ENCODE measurements around the gene MAGED1. TPM values are rescaled to one million over a fixed set of nuclear protein-coding genes. Genes with fewer than 3 reads are reported as not detected.
A peak's percentile ranks its signal among the peaks of the same experiment; 100 is the strongest.
"Not testable (repeated sequence)": the region's sequence is repeated elsewhere in the genome, so short reads cannot be mapped to it uniquely, and the experiment has no call there.

MAGED1 gene
- total and polyA plus RNA-seq, 2 donors (not counting 1 experiment from before 2014, with no cell fraction given), result 28.3 to 29.1 TPM

DNA sequence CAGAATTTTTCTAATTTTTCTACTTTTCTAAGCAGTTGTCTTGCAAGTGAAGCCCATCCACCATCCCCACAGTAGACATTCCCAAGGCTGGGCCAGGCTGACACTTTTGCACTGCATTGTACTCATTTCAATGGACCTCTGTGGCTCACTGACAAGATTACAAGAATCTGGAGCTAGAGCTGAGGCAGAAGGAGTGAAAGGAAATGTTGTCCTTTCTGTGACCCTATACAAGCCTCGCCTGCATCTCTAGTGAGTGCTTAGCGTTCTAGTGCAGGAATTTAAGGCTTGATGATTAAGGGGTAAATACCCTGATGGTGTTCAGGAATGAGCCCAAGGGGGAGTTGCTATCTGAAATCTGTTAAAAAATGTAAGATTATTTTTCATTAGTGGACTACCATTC, 6.3 kb downstream of the MAGED1 start:
- Histone ChIP-seq H3K4me2 (replicated peaks; ENCODE audit: low read depth, low read length, poor library complexity, severe bottlenecking) (no peak overlapping the region), H4K20me1 (ENCODE audit: control insufficient read depth, insufficient read depth, low read length, poor library complexity, severe bottlenecking) (no peaks in the 10 kb centered on the region), H3K9ac (ENCODE audit: low read length) (no peak overlapping the region), H3K36me3 (replicated peaks in 1 of 2; ENCODE audit: control extremely low read depth in 1 of 2, control insufficient read depth in 1 of 2, extremely low read depth in 1 of 2, insufficient read depth in 2 of 2, low read length in 1 of 2) (peaks cover 0 to 13% of the 10 kb centered on the region in 2 experiments), H3K27me3 (replicated peaks in 1 of 4; ENCODE audit: control extremely low read depth in 1 of 4, control insufficient read depth in 3 of 4, insufficient read depth in 4 of 4, low read length in 3 of 4) (no peaks in the 10 kb centered on the region), H3K27ac (ENCODE audit: low read length in 2 of 2) (no peak overlapping the region), H2AFZ (ENCODE audit: insufficient read depth, low read depth, low read length, poor library complexity, severe bottlenecking) (no peak overlapping the region), H3K4me3 (ENCODE audit: control extremely low read depth in 1 of 5, extremely low read depth in 1 of 5, insufficient read depth in 1 of 5, low read depth in 2 of 5, low read length in 4 of 5) (no peak overlapping the region), H3K9me3 (ENCODE audit: control extremely low read depth in 1 of 3, control insufficient read depth in 2 of 3, insufficient read depth in 1 of 3, low read length in 2 of 3) (no peaks in the 10 kb centered on the region), H3K79me2 (ENCODE audit: control insufficient read depth, insufficient read depth, low read length) (no peaks in the 10 kb centered on the region), H3K4me1 (ENCODE audit: control insufficient read depth in 2 of 2, insufficient read depth in 2 of 2, low read length in 2 of 2) (peaks cover 4 to 7% of the 10 kb centered on the region in 2 donors)
- peaks cover 4% of the 10 kb centered on the region for H3K4me1 Mint-ChIP-seq
- ChIA-PET CTCF (interaction anchor here (0.7 kb wide), 1 partner anchor 11 kb away, joined by 3 read pairs; no protein-coding TSS in a partner anchor), POLR2A (no interaction called here)
- H3K27ac Mint-ChIP-seq, result no peak overlapping the region
- intact Hi-C loops (cut with micrococcal nuclease), result no loop called here
- H3K4me3 Mint-ChIP-seq, result no peak overlapping the region
- no peak for ATAC-seq (ENCODE audit: low read depth)
- WGBS (ENCODE audit: insufficient coverage), result 95% methylated on average over 2 of the region's 2 CpGs
- no peaks in the 10 kb centered on the region for H3K27me3 Mint-ChIP-seq
- no peak for DNase-seq
- H3K9me3 Mint-ChIP-seq (ENCODE audit: insufficient read depth), result no peaks in the 10 kb centered on the region
- no peak for TF ChIP-seq EZH2 (IDR thresholded peaks at IDR 0.05; ENCODE audit: borderline replicate concordance, insufficient read depth, low read depth, low read length, poor library complexity, severe bottlenecking)
- TF ChIP-seq, protein P1, sequence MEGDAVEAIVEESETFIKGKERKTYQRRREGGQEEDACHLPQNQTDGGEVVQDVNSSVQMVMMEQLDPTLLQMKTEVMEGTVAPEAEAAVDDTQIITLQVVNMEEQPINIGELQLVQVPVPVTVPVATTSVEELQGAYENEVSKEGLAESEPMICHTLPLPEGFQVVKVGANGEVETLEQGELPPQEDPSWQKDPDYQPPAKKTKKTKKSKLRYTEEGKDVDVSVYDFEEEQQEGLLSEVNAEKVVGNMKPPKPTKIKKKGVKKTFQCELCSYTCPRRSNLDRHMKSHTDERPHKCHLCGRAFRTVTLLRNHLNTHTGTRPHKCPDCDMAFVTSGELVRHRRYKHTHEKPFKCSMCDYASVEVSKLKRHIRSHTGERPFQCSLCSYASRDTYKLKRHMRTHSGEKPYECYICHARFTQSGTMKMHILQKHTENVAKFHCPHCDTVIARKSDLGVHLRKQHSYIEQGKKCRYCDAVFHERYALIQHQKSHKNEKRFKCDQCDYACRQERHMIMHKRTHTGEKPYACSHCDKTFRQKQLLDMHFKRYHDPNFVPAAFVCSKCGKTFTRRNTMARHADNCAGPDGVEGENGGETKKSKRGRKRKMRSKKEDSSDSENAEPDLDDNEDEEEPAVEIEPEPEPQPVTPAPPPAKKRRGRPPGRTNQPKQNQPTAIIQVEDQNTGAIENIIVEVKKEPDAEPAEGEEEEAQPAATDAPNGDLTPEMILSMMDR (IDR thresholded peaks at IDR 0.05), result no peak

DNA sequence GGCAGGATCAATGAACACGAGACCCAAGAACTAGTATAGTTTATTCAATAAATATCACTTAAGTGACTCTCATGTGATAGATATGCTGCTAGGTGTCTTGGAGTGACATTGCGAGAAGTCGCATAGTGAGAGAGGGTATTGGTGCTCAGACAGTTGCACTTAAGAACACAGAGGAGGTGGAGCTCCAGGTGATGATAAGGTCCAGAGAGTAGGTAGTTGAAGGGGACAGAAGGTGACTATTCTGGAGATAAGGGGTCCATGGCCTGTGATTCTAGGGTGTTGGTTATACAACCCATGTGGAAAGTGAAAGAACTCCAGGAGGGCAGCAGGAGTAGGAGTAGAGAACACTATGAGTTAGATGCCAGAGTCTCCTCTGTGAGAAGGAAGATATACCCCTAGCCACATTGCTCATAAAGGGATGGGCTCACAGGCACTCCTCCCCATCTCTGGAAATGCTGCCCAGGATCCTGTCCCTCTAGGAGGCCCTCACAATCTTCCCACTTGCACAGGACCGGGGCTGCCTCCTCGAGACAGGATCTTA, 9.2 kb downstream of the MAGED1 start:
- H3K4me3 Mint-ChIP-seq, result no peak overlapping the region
- CTCF ChIA-PET, result no interaction called here
- Histone ChIP-seq H3K27ac (ENCODE audit: low read length in 2 of 2) (no peak overlapping the region), H3K4me2 (replicated peaks; ENCODE audit: low read depth, low read length, poor library complexity, severe bottlenecking) (no peak overlapping the region), H3K79me2 (ENCODE audit: control insufficient read depth, insufficient read depth, low read length) (no peaks in the 10 kb centered on the region), H3K4me3 (ENCODE audit: control extremely low read depth in 1 of 5, extremely low read depth in 1 of 5, insufficient read depth in 1 of 5, low read depth in 2 of 5, low read length in 4 of 5) (no peak overlapping the region), H3K9ac (ENCODE audit: low read length) (no peak overlapping the region), H3K27me3 (replicated peaks in 1 of 4; ENCODE audit: control extremely low read depth in 1 of 4, control insufficient read depth in 3 of 4, insufficient read depth in 4 of 4, low read length in 3 of 4) (no peaks in the 10 kb centered on the region), H4K20me1 (ENCODE audit: control insufficient read depth, insufficient read depth, low read length, poor library complexity, severe bottlenecking) (no peaks in the 10 kb centered on the region), H3K36me3 (replicated peaks in 1 of 2; ENCODE audit: control extremely low read depth in 1 of 2, control insufficient read depth in 1 of 2, extremely low read depth in 1 of 2, insufficient read depth in 2 of 2, low read length in 1 of 2) (peaks cover 0 to 13% of the 10 kb centered on the region in 2 experiments), H3K9me3 (ENCODE audit: control extremely low read depth in 1 of 3, control insufficient read depth in 2 of 3, insufficient read depth in 1 of 3, low read length in 2 of 3) (no peaks in the 10 kb centered on the region), H2AFZ (ENCODE audit: insufficient read depth, low read depth, low read length, poor library complexity, severe bottlenecking) (no peak overlapping the region), H3K4me1 (ENCODE audit: control insufficient read depth in 2 of 2, insufficient read depth in 2 of 2, low read length in 2 of 2) (no peaks in the 10 kb centered on the region)
- POLR2A ChIA-PET, result no interaction called here
- ATAC-seq (ENCODE audit: low read depth) (no peak), DNase-seq (no peak)
- no peaks in the 10 kb centered on the region for H3K27me3 Mint-ChIP-seq
- no peak for TF ChIP-seq EZH2 (IDR thresholded peaks at IDR 0.05; ENCODE audit: borderline replicate concordance, insufficient read depth, low read depth, low read length, poor library complexity, severe bottlenecking)
- TF ChIP-seq, protein P1 (IDR thresholded peaks at IDR 0.05), result no peak
- peak overlapping the region; percentile 22 for H3K27ac Mint-ChIP-seq
- H3K9me3 Mint-ChIP-seq (ENCODE audit: insufficient read depth), result no peaks in the 10 kb centered on the region
- intact Hi-C loops (cut with micrococcal nuclease), result no loop called here
- no peaks in the 10 kb centered on the region for H3K4me1 Mint-ChIP-seq
- WGBS (ENCODE audit: insufficient coverage), result no CpG with 5 or more reads among the region's 5 CpGs

GRCh38 chrX:51905152-51905551, 11.7 kb downstream of the MAGED1 start:
- H3K9me3 Mint-ChIP-seq (ENCODE audit: insufficient read depth); H3K79me2 ChIP-seq (ENCODE audit: control insufficient read depth, insufficient read depth, low read length); CTCF ChIA-PET; H3K27me3 ChIP-seq (replicated peaks in 1 of 4; ENCODE audit: control extremely low read depth in 1 of 4, control insufficient read depth in 3 of 4, insufficient read depth in 4 of 4, low read length in 3 of 4); H3K4me3 ChIP-seq (ENCODE audit: control extremely low read depth in 1 of 5, extremely low read depth in 1 of 5, insufficient read depth in 1 of 5, low read depth in 2 of 5, low read length in 4 of 5); H3K27ac ChIP-seq (ENCODE audit: low read length in 2 of 2); ATAC-seq (ENCODE audit: low read depth); H3K4me2 ChIP-seq (replicated peaks; ENCODE audit: low read depth, low read length, poor library complexity, severe bottlenecking); POLR2A ChIA-PET; H3K9me3 ChIP-seq (ENCODE audit: control extremely low read depth in 1 of 3, control insufficient read depth in 2 of 3, insufficient read depth in 1 of 3, low read length in 2 of 3); intact Hi-C loops (cut with micrococcal nuclease); H3K9ac ChIP-seq (ENCODE audit: low read length); H3K4me1 ChIP-seq (ENCODE audit: control insufficient read depth in 2 of 2, insufficient read depth in 2 of 2, low read length in 2 of 2); DNase-seq; H2AFZ ChIP-seq (ENCODE audit: insufficient read depth, low read depth, low read length, poor library complexity, severe bottlenecking); H4K20me1 ChIP-seq (ENCODE audit: control insufficient read depth, insufficient read depth, low read length, poor library complexity, severe bottlenecking); H3K4me1 Mint-ChIP-seq; H3K27ac Mint-ChIP-seq; H3K27me3 Mint-ChIP-seq; H3K4me3 Mint-ChIP-seq; H3K36me3 ChIP-seq (replicated peaks in 1 of 2; ENCODE audit: control extremely low read depth in 1 of 2, control insufficient read depth in 1 of 2, extremely low read depth in 1 of 2, insufficient read depth in 2 of 2, low read length in 1 of 2): not testable (repeated sequence)
- WGBS (ENCODE audit: insufficient coverage), result no CpG with 5 or more reads among the region's 3 CpGs

Data from B cell (primary cell).